ENCODE results near the gene IRF2BP2. TPM values are rescaled to one million over a fixed set of nuclear protein-coding genes. Genes with fewer than 3 reads are reported as not detected.

Gene IRF2BP2
- total RNA-seq, 2 donors from 2014 or later, result 111 to 124 TPM

DNA sequence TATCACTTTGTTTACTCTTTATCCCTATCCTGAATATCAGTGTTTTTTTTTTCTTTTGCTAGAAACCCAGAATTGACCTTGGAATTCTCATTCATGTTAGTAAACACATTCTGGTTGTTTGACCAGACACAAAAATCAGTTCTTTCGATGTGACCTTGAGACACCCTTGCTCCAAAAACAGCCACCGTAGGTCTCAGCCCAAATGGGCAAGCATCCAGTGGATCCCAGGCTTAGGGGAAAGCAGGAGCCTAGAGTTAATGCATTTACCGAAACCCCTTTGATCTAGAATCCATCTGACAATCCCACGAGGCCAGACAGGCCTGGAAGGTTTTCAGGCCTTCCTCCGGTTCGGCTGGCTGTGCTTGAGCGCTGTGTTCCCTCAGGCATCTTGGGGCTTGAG is 47.6 kb downstream of the IRF2BP2 start:
- Histone ChIP-seq H3K27ac (no peak overlapping the region), H3K4me3 (no peak overlapping the region), H3K4me1 (replicated peaks) (no peaks in the 10 kb centered on the region), H3K36me3 (no peaks in the 10 kb centered on the region), H3K27me3 (replicated peaks; ENCODE audit: insufficient read depth) (no peaks in the 10 kb centered on the region), H3K9me3 (no peaks in the 10 kb centered on the region)
- WGBS, result 45% methylated on average over 7 of the region's 7 CpGs
- TF ChIP-seq, protein P1, sequence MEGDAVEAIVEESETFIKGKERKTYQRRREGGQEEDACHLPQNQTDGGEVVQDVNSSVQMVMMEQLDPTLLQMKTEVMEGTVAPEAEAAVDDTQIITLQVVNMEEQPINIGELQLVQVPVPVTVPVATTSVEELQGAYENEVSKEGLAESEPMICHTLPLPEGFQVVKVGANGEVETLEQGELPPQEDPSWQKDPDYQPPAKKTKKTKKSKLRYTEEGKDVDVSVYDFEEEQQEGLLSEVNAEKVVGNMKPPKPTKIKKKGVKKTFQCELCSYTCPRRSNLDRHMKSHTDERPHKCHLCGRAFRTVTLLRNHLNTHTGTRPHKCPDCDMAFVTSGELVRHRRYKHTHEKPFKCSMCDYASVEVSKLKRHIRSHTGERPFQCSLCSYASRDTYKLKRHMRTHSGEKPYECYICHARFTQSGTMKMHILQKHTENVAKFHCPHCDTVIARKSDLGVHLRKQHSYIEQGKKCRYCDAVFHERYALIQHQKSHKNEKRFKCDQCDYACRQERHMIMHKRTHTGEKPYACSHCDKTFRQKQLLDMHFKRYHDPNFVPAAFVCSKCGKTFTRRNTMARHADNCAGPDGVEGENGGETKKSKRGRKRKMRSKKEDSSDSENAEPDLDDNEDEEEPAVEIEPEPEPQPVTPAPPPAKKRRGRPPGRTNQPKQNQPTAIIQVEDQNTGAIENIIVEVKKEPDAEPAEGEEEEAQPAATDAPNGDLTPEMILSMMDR (IDR thresholded peaks at IDR 0.05), result no peak
- TF ChIP-seq POLR2A (IDR thresholded peaks at IDR 0.05), result no peak
- TF ChIP-seq POLR2AphosphoS5 (IDR thresholded peaks at IDR 0.05), result no peak
- no peak for DNase-seq (ENCODE audit: low spot score)
- intact Hi-C loops (cut with DNase I), result no loop called here

DNA sequence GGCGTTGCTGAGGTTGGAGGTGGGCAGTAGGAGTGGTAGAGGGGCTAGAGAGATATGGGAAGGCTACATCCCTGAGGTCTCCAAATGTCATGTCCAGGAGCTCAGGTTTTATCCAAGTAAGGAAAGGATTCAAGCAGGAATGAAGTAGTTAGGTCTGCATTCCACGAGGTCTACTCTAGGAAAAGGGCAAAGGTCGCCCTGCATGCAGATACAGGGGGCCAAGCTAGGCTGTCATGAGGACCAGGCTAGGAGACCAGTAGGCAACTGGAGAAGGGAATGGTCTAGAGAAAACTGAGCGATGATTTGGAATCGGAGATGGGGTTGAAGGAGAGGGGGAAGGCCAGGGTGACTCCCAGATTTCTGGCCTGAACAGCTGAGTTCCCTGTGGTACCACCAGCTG is 48.7 kb downstream of the IRF2BP2 start:
- no peak for DNase-seq (ENCODE audit: low spot score)
- no peaks in the 10 kb centered on the region for H3K36me3 ChIP-seq
- H3K27ac ChIP-seq, result no peak overlapping the region
- WGBS, result 90% methylated on average over 5 of the region's 5 CpGs
- no peak overlapping the region for H3K4me3 ChIP-seq
- no peaks in the 10 kb centered on the region for H3K27me3 ChIP-seq (replicated peaks; ENCODE audit: insufficient read depth)
- no peak for TF ChIP-seq POLR2AphosphoS5 (IDR thresholded peaks at IDR 0.05)
- TF ChIP-seq, protein P1 (IDR thresholded peaks at IDR 0.05), result no peak
- no peak for TF ChIP-seq POLR2A (IDR thresholded peaks at IDR 0.05)
- intact Hi-C loops (cut with DNase I), result no loop called here
- H3K4me1 ChIP-seq (replicated peaks), result no peaks in the 10 kb centered on the region
- no peaks in the 10 kb centered on the region for H3K9me3 ChIP-seq

DNA sequence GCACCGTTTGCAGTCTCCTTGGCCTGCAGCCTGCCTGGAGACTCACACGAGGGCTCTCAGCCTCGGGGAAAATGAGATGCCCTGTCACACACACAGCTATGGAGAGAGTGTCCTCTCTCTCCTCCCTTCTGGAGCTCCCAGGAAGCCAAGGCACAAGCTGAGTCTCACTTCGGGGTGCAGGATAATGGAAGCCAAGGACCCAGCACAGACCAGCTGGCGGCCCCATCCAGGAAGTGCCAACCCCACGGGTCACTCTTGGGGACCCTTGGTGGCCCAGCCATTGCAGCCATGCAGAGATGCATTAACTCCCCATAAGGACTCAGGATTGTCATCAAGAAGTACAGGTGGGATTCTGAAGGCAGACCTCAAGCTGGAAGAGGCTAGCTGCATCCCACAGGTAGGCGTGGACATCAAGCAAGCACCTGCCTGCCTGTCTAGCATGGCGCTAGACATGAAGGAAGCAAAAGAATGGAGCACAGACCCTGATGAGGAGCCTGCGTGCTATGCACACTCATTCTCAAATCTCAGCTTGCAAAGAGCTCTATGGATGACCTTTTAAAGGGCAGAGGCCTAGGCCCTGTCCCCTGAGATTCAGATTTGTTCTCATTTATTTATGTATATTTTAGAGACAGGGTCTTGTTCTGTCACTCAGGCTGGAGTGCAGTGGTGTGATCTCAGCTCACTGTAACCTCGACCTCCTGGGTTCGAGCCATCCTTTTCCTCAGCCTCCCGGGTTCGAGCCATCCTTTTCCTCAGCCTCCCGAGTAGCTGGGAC is 49.9 kb downstream of the IRF2BP2 start:
- intact Hi-C loops (cut with DNase I), result no loop called here
- Histone ChIP-seq H3K27me3 (replicated peaks; ENCODE audit: insufficient read depth) (no peaks in the 10 kb centered on the region), H3K4me1 (replicated peaks) (no peaks in the 10 kb centered on the region), H3K27ac (no peak overlapping the region), H3K9me3 (no peaks in the 10 kb centered on the region), H3K36me3 (no peaks in the 10 kb centered on the region), H3K4me3 (no peak overlapping the region)
- DNase-seq (ENCODE audit: low spot score), result no peak
- 81% methylated on average over 14 of the region's 14 CpGs for WGBS
- TF ChIP-seq POLR2A (IDR thresholded peaks at IDR 0.05), result no peak

DNA sequence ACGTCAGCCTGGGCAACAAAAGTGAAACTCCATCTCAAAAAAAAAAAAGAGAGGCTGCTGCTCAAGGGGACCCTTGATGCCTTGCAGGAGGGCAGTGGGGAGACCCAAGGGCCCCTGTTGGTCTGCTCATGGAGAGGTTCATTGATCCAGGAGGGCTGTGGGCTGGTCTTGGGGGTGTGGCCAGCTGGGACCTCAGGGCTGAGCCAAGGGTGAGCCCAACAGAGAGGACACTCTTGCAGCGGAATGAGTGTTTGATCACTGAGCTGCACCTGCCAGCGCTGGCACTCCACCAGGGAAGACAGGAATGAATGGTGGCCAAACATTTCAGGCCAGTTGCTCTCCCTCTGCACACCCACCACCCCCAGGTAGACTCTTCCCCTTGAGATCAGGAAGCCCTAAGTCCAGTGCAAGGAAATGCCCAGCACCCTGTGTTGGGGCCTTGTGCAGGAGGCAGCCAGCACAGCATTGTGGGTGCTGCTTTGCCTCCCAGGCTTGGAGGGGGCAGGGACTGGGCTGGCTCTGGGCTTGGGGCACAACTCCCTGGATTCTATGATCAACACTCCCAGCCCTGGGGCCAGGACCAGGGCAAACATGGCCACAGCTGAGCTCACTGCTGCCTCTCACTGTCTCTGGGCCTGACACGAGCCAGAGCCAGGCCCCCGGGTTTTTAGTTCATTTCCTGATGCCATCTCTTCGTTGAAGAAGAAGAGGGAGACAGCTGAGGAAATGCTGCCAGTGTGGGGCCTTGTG is 50.7 kb downstream of the IRF2BP2 start:
- Histone ChIP-seq H3K9me3 (no peaks in the 10 kb centered on the region), H3K4me1 (replicated peaks) (no peaks in the 10 kb centered on the region), H3K36me3 (no peaks in the 10 kb centered on the region), H3K27ac (no peak overlapping the region), H3K4me3 (no peak overlapping the region), H3K27me3 (replicated peaks; ENCODE audit: insufficient read depth) (no peaks in the 10 kb centered on the region)
- DNase-seq (ENCODE audit: low spot score), result no peak
- no peak for TF ChIP-seq POLR2A (IDR thresholded peaks at IDR 0.05)
- TF ChIP-seq, protein P1 (IDR thresholded peaks at IDR 0.05), result no peak
- no peak for TF ChIP-seq POLR2AphosphoS5 (IDR thresholded peaks at IDR 0.05)
- intact Hi-C loops (cut with DNase I), result no loop called here
- WGBS, result 78% methylated on average over 6 of the region's 6 CpGs

DNA sequence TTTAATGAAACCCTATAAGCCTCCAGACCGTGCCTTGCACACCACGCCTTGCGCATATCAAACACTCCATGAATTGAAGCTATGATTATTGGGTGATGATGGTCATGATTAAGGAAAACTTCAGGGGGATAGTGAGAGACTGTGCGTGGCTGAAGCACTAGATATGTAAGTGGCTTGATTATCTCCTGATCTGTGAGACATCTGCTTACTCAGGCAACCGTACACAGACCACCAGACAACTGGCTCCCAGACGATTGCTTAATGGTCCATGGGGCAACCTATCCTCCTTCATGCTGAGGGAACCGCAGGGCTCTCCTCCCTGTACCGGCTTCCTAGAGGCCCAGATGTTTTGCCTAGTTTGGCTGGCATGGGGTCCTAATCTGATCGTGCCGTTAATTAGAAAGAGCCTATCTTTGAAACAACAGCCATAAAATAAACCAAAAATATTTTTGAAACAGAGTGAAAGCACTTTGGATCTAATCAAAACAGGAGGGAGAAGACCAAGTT is 51.6 kb downstream of the IRF2BP2 start:
- intact Hi-C loops (cut with DNase I), result no loop called here
- Histone ChIP-seq H3K9me3 (no peaks in the 10 kb centered on the region), H3K4me1 (replicated peaks) (no peaks in the 10 kb centered on the region), H3K27ac (no peak overlapping the region), H3K36me3 (no peaks in the 10 kb centered on the region), H3K27me3 (replicated peaks; ENCODE audit: insufficient read depth) (no peaks in the 10 kb centered on the region), H3K4me3 (no peak overlapping the region)
- WGBS, result 78% methylated on average over 10 of the region's 10 CpGs
- no peak for TF ChIP-seq POLR2AphosphoS5 (IDR thresholded peaks at IDR 0.05)
- TF ChIP-seq, protein P1 (IDR thresholded peaks at IDR 0.05), result no peak
- no peak for TF ChIP-seq POLR2A (IDR thresholded peaks at IDR 0.05)
- no peak for DNase-seq (ENCODE audit: low spot score)
